Activated naive CD8-positive, alpha-beta T cell (primary cell): ENCODE data around the gene DOCK1.

ENCODE experiments used
- H3K27ac Mint-ChIP-seq: one replicate; pipeline ENCODE4 v1.8.0; 2021; ENCODE audit warnings: mixed read lengths
- H3K27me3 Mint-ChIP-seq: one replicate; pipeline ENCODE4 v1.8.0; 2021; ENCODE audit warnings: mixed read lengths
- H3K36me3 Mint-ChIP-seq: one replicate; pipeline ENCODE4 v1.8.0; 2021; ENCODE audit warnings: mixed read lengths
- H3K4me1 Mint-ChIP-seq: one replicate; pipeline ENCODE4 v1.8.0; 2021; ENCODE audit warnings: low read depth, mixed read lengths
- H3K4me3 Mint-ChIP-seq: one replicate; pipeline ENCODE4 v1.8.0; 2021; ENCODE audit warnings: mild to moderate bottlenecking, mixed read lengths
- H3K9me3 Mint-ChIP-seq: one replicate; pipeline ENCODE4 v1.8.0; 2021; ENCODE audit warnings: low read depth, mixed read lengths

DOCK1 gene

DNA sequence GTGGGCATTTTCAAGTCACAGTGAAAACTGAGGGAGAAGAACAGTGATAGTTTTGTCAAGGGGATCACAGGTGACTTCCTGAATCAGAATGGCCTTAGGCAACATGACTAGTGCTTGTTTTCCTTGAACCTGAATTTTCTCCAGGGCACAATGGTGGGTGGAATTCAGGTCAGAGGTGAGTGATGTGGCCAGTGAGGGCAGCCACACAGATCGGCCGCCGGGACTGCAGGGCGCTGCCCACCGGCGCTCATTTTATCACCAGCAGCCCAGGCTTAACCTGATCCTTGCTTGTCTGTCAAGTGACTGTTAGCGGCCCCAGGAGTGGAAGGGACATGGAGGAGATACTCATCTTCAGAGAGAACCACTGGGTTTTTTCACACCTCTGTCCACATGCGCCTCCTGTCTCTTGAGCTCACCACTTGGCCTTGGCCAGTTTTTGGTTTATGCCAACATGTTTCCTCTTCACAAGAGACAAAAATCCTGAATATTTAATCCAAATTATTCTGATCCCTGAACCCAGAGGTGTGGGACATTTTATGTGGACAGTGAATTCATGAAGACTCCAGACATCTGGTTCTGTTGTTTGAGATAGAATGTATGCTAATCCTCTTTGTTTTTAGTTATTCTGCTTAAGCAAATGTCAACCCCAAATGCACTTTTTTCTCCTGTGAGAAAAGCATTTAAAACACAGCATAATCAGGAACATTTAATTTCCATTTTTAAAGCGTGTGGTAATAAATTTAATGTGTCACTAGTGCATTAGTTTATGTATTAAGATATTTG, 108.7 kb downstream of the DOCK1 start:
- Mint-ChIP-seq H3K27me3 (peaks cover 2% of the 10 kb centered on the region), H3K36me3 (no peaks in the 10 kb centered on the region), H3K27ac (no peak overlapping the region), H3K4me3 (no peak overlapping the region), H3K9me3 (no peaks in the 10 kb centered on the region), H3K4me1 (no peaks in the 10 kb centered on the region)

DNA sequence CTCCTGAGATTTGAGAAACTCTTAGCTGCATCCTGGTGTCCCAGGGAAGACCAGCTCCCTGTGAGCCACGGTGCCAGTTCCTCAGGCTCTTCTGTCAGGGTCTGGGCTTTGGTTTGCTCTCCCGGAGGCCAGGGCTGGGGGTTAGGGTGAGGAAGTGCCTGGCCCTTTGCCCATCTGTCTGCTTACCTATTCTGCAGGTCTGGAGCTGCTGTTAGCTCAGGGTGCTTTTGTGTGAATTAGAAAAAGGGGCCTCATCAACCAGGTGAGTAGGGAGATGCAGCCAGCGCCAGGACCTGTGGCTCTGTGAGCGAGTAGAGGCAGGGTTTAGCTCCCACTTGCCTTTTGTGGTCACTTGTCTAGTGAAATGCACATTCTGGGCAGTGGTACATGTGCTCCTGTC, 109.4 kb downstream of the DOCK1 start:
- Mint-ChIP-seq H3K27ac (no peak overlapping the region), H3K27me3 (peaks cover 2% of the 10 kb centered on the region), H3K9me3 (no peaks in the 10 kb centered on the region), H3K36me3 (no peaks in the 10 kb centered on the region), H3K4me3 (no peak overlapping the region), H3K4me1 (no peaks in the 10 kb centered on the region)

DNA sequence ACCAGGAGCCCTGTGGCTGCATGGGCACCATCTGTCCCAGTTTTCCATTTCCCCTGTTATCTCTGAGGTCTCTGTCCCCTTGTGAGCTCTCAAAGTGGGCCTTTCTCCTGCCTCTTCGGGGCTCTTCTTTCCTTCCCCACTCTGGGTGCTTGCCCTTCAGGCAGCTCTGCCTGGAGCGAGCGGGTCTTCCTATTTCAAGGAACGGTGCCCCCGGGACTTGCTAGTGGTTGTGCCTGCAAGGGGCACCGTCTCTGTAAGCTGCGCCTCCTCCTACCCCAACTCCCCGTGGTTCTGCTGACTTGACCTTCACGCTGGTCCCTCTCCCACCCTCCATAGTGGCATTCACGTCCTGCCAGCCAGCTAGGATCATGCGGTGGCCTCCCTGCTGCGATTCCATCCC, 110.1 kb downstream of the DOCK1 start:
- no peaks in the 10 kb centered on the region for H3K36me3 Mint-ChIP-seq
- no peak overlapping the region for H3K27ac Mint-ChIP-seq
- H3K9me3 Mint-ChIP-seq, result no peaks in the 10 kb centered on the region
- H3K4me1 Mint-ChIP-seq, result no peaks in the 10 kb centered on the region
- peaks cover 2% of the 10 kb centered on the region for H3K27me3 Mint-ChIP-seq
- H3K4me3 Mint-ChIP-seq, result no peak overlapping the region

DNA sequence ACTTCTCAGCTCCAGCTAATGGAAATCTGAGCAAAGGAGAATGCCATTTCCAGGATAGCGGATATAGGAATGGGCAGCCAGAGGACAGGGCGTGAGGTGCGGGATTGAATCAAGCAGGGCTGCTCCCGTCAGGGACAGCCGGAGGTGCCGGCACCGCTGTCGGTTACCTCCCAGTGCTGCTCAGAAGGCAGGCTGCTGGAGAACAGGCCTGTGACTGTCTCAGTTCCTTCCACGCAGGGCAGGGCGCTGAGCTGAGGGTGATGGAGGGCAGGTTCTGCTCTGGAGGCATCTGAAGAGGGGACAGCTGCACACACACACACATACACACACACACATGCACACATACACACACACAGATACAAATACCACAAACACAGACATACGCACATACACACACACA, 111.1 kb downstream of the DOCK1 start:
- H3K4me1 Mint-ChIP-seq, result no peaks in the 10 kb centered on the region
- H3K27ac Mint-ChIP-seq, result no peak overlapping the region
- H3K36me3 Mint-ChIP-seq, result no peaks in the 10 kb centered on the region
- no peaks in the 10 kb centered on the region for H3K27me3 Mint-ChIP-seq
- H3K4me3 Mint-ChIP-seq, result no peak overlapping the region
- H3K9me3 Mint-ChIP-seq, result no peaks in the 10 kb centered on the region

DNA sequence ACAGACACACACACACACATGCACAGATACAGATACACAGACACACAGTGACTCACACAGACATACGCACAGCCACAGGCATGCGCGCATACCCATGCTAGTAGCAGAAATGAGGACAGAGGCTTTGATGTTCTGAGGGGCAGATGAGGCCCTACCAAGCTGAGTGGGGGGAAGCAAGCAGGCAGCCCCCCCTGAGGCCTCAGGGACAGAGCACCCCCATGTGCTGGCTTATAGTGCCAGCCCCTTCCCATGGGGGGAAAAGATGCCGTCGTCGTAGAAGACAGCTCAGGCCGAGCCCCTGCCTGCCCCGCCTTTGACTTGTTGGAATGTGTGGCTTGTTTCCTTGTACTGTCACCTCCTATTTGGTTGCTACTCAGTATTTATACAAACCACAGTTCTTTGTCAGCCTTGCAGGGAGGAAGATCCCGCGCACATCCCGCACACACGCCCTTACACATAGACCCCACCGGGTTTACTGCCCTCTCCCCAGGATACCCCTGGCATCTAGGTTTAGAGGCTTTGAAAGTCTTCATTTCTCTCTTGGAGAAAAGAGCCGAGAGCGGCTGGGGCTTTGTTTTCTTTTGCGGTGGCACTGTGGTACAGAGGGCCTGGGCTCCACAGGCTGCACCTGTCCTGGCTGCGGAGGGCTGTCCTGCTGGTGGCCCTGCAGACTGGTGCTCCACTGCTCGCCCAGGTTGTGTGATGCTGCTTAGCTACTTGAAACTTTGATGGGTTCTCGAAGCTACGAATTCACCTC, 112.5 kb downstream of the DOCK1 start:
- H3K9me3 Mint-ChIP-seq, result no peaks in the 10 kb centered on the region

DNA sequence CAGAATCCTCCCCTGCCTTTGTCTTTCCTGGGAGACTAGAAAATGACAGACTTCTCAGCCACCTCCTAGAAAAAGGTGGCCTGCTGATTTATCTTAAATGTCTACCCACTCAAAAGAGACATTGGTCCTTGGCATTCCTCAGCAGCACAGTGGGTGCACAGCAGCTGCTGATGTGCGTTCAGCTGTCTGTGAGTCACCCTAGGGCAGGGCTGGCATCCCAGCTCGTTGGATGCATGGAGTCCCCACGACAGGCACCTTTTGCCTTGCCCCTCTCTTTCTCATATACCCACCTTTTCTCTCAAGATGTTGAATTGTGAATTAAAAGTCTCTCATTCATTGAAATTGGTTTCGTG, 113.0 kb downstream of the DOCK1 start:
- Mint-ChIP-seq H3K4me1 (no peaks in the 10 kb centered on the region), H3K36me3 (no peaks in the 10 kb centered on the region), H3K4me3 (no peak overlapping the region), H3K27me3 (no peaks in the 10 kb centered on the region), H3K9me3 (no peaks in the 10 kb centered on the region), H3K27ac (no peak overlapping the region)

More for the DNA sequence above, 112.5 kb downstream of the DOCK1 start:
- no peaks in the 10 kb centered on the region for H3K4me1 Mint-ChIP-seq
- H3K27ac Mint-ChIP-seq, result no peak overlapping the region
- no peaks in the 10 kb centered on the region for H3K27me3 Mint-ChIP-seq
- H3K4me3 Mint-ChIP-seq, result no peak overlapping the region
- H3K36me3 Mint-ChIP-seq, result no peaks in the 10 kb centered on the region

DNA sequence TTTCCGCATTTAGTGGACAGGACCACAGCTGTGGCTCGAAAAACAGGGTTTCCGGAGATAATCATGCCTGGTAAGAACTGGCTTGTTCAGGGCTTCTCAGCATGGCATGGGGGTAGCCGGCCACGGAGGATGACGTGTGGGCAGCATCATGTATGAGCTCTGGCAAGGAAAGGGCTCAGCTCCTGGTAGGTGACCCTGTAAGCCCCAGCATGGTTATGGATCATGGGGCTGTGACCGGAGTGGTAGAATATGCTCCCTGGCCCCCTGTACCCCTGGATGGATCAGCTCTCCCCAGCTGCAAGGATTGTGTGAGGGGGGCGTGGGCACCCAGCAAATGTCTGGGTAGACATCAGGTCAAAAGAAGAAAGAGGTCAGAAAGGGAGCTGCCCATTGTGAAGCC, 113.5 kb downstream of the DOCK1 start:
- no peaks in the 10 kb centered on the region for H3K27me3 Mint-ChIP-seq
- H3K27ac Mint-ChIP-seq, result no peak overlapping the region
- H3K4me1 Mint-ChIP-seq, result no peaks in the 10 kb centered on the region
- H3K4me3 Mint-ChIP-seq, result no peak overlapping the region
- H3K36me3 Mint-ChIP-seq, result no peaks in the 10 kb centered on the region
- H3K9me3 Mint-ChIP-seq, result no peaks in the 10 kb centered on the region

DNA sequence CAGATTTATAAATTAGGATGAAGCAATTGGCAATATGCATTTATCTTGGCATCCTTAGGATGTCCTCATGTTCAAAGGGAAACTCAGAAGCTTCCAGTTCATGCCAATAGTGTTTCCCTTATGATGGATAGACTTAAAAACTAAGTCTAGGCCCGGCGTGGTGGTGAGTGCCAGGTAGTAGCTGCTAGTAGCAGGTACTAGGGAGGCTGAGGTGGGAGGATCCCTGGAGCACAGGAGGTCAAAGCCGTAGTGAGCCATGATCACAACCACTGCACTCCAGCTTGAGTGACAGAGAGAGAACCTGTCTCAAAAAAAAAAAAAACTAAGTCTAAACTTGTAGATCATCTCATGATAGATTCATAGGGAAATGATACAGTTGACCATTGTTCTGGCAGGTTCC, 115.0 kb downstream of the DOCK1 start:
- no peaks in the 10 kb centered on the region for H3K27me3 Mint-ChIP-seq
- no peaks in the 10 kb centered on the region for H3K36me3 Mint-ChIP-seq
- H3K4me1 Mint-ChIP-seq, result no peaks in the 10 kb centered on the region
- no peak overlapping the region for H3K4me3 Mint-ChIP-seq
- H3K27ac Mint-ChIP-seq, result no peak overlapping the region
- H3K9me3 Mint-ChIP-seq, result no peaks in the 10 kb centered on the region

DNA sequence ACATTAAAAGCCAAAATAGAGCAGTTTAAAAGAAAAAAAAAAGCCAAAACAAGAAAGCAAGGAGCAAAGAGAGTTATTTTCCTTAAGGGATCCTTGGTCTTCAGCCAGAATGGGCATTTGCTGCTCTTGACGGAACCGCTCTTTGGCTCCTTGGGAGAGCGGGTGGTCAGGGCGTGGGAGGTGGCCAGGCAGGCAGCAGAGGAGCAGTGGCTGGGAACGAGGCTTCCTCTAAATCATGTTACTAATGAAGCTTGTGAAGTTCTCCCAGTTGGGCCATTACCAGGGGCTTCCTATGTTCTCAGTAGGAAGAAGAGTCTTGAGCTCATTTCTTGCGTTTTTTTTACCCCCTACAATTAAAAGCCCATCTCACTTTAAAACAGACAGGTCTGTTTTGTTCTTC, 116.6 kb downstream of the DOCK1 start:
- H3K9me3 Mint-ChIP-seq, result no peaks in the 10 kb centered on the region
- H3K4me1 Mint-ChIP-seq, result no peaks in the 10 kb centered on the region
- H3K27me3 Mint-ChIP-seq, result no peaks in the 10 kb centered on the region
- no peaks in the 10 kb centered on the region for H3K36me3 Mint-ChIP-seq
- H3K4me3 Mint-ChIP-seq, result no peak overlapping the region
- no peak overlapping the region for H3K27ac Mint-ChIP-seq

DNA sequence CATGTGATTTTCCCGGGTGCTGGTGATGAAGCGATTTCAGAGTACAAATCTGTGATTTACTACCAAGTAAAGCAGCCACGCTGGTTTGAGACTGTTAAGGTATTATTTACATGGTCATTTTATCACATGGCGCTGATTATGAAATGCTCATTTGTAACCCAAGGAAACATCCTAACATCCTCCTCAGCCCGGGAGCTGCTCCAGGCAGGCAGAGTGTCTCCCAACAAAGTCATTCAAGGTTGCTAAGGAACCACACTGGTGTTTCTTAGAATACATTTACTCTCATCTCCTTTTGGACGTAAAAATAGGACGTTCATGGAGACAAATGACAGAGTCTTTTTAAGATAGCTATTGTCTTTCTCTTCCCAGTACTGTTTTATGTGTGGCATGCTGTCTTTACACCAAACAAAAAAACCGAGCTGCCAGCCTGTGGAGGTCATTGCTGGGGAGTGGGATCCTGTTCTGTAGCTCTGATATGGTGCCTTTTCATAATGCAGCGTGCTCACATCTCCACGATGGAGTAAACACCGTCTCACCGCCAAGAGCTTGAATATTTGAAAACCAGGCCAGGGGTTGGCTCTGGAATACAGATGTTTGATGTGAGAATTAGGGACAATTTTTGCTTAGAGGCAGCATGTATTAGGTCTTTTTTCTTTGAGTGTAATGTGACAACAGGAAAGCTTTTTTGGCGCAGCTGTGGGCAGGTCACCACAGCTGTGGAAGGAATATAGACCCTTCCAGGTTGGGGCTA, 119.6 kb downstream of the DOCK1 start:
- no peak overlapping the region for H3K4me3 Mint-ChIP-seq
- no peaks in the 10 kb centered on the region for H3K9me3 Mint-ChIP-seq
- H3K27me3 Mint-ChIP-seq, result no peaks in the 10 kb centered on the region
- H3K27ac Mint-ChIP-seq, result no peak overlapping the region
- H3K4me1 Mint-ChIP-seq, result no peaks in the 10 kb centered on the region
- H3K36me3 Mint-ChIP-seq, result no peaks in the 10 kb centered on the region

DNA sequence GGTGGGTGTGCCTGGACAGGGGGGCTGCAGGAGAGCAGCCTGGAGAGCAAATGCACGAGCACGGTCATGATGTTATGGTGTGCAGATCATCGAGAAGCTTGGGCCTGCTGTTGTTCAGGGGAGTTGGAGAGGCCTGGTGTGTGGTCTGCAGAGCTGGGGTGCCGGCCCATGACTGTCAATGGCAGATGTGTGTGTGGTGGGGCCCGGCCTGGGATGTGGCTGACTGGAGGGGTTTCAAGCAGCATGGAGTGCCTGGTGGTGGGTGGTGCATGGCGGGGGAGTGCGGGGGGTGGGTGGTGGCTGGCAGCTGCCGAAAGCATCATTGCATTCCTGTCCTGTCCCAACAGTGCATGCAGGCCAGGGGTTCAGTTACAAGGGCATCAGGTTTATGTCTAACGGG, 122.6 kb downstream of the DOCK1 start:
- Mint-ChIP-seq H3K4me3 (no peak overlapping the region), H3K27me3 (no peaks in the 10 kb centered on the region), H3K27ac (no peak overlapping the region), H3K36me3 (no peaks in the 10 kb centered on the region), H3K9me3 (no peaks in the 10 kb centered on the region), H3K4me1 (no peaks in the 10 kb centered on the region)

DNA sequence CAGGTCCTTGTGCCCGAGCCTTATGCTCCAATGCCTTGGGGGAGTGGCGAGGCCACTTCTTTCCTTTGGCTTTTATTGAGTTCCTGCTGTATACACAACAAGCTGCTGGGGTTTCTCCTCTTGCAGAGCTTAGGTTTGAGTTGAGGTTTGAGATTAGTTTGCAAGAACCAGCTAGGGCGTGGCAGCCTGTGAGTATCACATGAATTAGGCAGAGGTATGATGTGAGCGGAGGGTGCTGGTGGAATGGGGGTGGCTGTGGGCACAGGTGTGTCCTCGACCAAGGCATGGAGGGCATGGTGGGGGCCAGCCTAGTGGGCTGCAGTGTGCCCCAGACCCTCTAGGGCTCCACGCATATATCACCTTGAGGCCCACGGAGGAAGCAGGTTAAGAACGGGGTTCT, 123.3 kb downstream of the DOCK1 start:
- Mint-ChIP-seq H3K9me3 (no peaks in the 10 kb centered on the region), H3K27me3 (no peaks in the 10 kb centered on the region), H3K27ac (no peak overlapping the region), H3K36me3 (no peaks in the 10 kb centered on the region), H3K4me3 (no peak overlapping the region), H3K4me1 (no peaks in the 10 kb centered on the region)

DNA sequence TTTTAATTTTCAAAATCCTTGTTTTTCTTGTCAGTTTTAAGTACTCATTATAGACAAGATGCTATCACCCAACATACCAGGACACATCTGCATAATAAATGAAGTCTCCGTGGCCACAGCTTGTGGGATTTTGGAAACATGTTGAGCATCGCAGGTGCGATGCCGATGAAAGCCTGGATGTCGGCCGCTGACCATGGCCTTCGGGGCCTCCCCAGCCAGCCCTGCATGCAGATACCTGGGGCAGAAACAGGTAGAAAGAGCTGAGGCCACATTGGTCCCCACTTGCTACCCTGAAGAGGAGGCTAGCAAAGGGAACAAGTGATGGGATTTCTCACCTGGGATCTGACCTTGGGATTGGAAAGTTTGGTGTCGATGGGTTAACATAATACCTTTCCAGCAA, 123.8 kb downstream of the DOCK1 start:
- no peak overlapping the region for H3K4me3 Mint-ChIP-seq

DNA sequence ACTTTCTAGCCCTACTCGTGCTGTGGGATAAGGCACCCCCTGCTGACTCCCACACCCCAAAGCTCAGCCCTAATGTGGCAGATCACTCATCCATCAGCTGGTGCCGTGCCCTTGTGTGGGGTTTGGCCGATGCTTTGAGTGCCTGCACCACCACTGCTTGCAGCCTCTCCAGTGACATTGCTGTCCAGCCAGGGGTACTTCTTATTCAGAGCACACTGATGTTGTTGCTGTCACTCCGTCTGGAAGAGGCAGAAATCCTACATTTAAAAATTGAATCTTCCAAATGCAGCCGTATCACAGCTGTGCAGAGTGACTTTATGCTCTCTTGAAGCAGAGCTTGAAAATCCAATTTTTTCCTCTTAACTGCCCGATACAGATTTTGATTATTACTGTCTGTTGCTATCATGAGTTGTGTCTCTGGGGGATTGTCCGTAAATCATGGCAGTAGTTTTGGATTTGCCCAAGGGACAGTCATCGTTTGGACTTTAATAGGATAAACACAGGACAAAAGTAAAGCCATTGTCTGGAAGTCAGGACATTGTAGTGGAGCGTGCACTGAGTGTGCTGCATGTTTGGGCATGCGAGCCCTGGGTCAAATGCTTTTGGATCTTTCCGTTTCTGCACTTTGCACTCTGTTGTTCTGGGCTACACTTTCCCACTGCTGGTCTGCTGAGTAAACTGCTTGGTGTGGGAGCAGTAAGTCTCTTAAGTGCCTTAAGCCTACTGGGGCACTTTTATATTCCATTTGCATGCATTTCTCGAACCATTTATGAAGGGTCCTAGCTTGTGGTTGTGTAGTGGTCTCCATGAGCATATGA, 128.2 kb downstream of the DOCK1 start:
- Mint-ChIP-seq H3K4me3 (no peak overlapping the region), H3K27me3 (no peaks in the 10 kb centered on the region), H3K27ac (no peak overlapping the region), H3K4me1 (no peaks in the 10 kb centered on the region), H3K36me3 (no peaks in the 10 kb centered on the region), H3K9me3 (peaks cover 3% of the 10 kb centered on the region)

More for the DNA sequence above, 123.8 kb downstream of the DOCK1 start:
- H3K9me3 Mint-ChIP-seq, result no peaks in the 10 kb centered on the region
- no peaks in the 10 kb centered on the region for H3K4me1 Mint-ChIP-seq
- no peaks in the 10 kb centered on the region for H3K36me3 Mint-ChIP-seq
- no peak overlapping the region for H3K27ac Mint-ChIP-seq
- no peaks in the 10 kb centered on the region for H3K27me3 Mint-ChIP-seq
